B cell (primary cell): ENCODE measurements around the gene SGIP1.

Experiments
- CTCF ChIP-seq: fragments of 200-600 bp; IDR thresholded peaks from one replicate; pipeline ENCODE4 v1.8.0; 2022; ENCODE audit warnings: antibody characterized with exemption, mild to moderate bottlenecking
- EZH2 ChIP-seq: IDR thresholded peaks from 2 replicates; pipeline ENCODE4 v1.6.1; 2012; ENCODE audit warnings: borderline replicate concordance, low read depth, mild to moderate bottlenecking, moderate library complexity, low read length; ENCODE audit not compliant: insufficient read depth, poor library complexity, severe bottlenecking

- no peak for TF ChIP-seq CTCF
- no peak for TF ChIP-seq EZH2
Observed at GRCh38 chr1:66779475-66780078, 245.6 kb downstream of the SGIP1 start.
